CD14-positive monocyte (primary cell): ENCODE results near the gene IKZF3. TPM values are rescaled to one million over a fixed set of nuclear protein-coding genes. Genes with fewer than 3 reads are reported as not detected.

Source experiments
- DNase-seq, 3 donors: peaks; one replicate each; pipeline ENCODE4 v3.0.0-alpha.2; 2011 to 2022
- H2AFZ ChIP-seq: 2 replicates; pipeline ENCODE4 v1.6.0; 2012; ENCODE audit warnings: mild to moderate bottlenecking, low read depth, low read length, inconsistent platforms; ENCODE audit not compliant: insufficient read depth, poor library complexity, severe bottlenecking
- H3K27ac ChIP-seq, 2 donors: 1 replicate in 1 of 2; 2 replicates in 1 of 2; pipeline ENCODE4 v1.5.1; 2012 to 2013; ENCODE audit warnings: low read length in 2 of 2, control low read depth in 1 of 2, inconsistent platforms in 1 of 2, low read depth in 1 of 2, mild to moderate bottlenecking in 1 of 2
- H3K27me3 ChIP-seq, 2 donors: one replicate each; pipeline versions ENCODE4 v1.6.0 to v1.6.1; 2011 to 2013; ENCODE audit warnings: low read length in 2 of 2; ENCODE audit not compliant: control insufficient read depth in 2 of 2, insufficient read depth in 2 of 2
- H3K36me3 ChIP-seq, 2 donors: replicated peaks in 1 of 2; 1 replicate in 1 of 2; 2 replicates in 1 of 2; pipeline versions ENCODE4 v1.5.1 to v1.6.1; 2012 to 2013; ENCODE audit warnings: low read length in 2 of 2, control low read depth in 1 of 2, inconsistent platforms in 1 of 2, mild to moderate bottlenecking in 1 of 2; ENCODE audit not compliant: insufficient read depth in 2 of 2, control insufficient read depth in 1 of 2
- H3K4me1 ChIP-seq, 2 donors: 1 replicate in 1 of 2; 2 replicates in 1 of 2; pipeline versions ENCODE4 v1.5.1 to v1.6.1; 2012 to 2013; ENCODE audit warnings: low read length in 2 of 2, control low read depth in 1 of 2, inconsistent platforms in 1 of 2, mild to moderate bottlenecking in 1 of 2, moderate library complexity in 1 of 2; ENCODE audit not compliant: insufficient read depth in 2 of 2, control insufficient read depth in 1 of 2
- H3K4me2 ChIP-seq: replicated peaks from 2 replicates; pipeline ENCODE3; 2012; ENCODE audit warnings: low read length, moderate library complexity, mild to moderate bottlenecking; ENCODE audit not compliant: poor library complexity, severe bottlenecking; ENCODE audit errors: extremely low read depth
- H3K4me3 ChIP-seq, 3 experiments: fragments of 200-600 bp in 1 of 3; sonication (generic) in 1 of 3; replicated peaks in 1 of 3; 1 replicate in 2 of 3; 2 replicates in 1 of 3; pipeline ENCODE4 v1.5.1; 2011 to 2013; ENCODE audit warnings: low read length in 3 of 3, mild to moderate bottlenecking in 3 of 3, control low read depth in 2 of 3, low read depth in 2 of 3, inconsistent platforms in 1 of 3, moderate library complexity in 1 of 3
- H3K79me2 ChIP-seq: 2 replicates; pipeline ENCODE4 v1.6.0; 2012; ENCODE audit warnings: mild to moderate bottlenecking, control low read depth, inconsistent platforms, low read length, moderate library complexity; ENCODE audit not compliant: insufficient read depth
- H3K9ac ChIP-seq: 2 replicates; pipeline ENCODE4 v1.6.0; 2017; ENCODE audit warnings: low read length, mild to moderate bottlenecking; ENCODE audit not compliant: insufficient read depth, poor library complexity, severe bottlenecking
- H3K9me3 ChIP-seq, 2 donors: replicated peaks in 1 of 2; 1 replicate in 1 of 2; 2 replicates in 1 of 2; pipeline versions ENCODE4 v1.5.1 to v1.6.1; 2012 to 2013; ENCODE audit warnings: low read length in 2 of 2, control low read depth in 1 of 2; ENCODE audit not compliant: control insufficient read depth in 1 of 2, insufficient read depth in 1 of 2
- H4K20me1 ChIP-seq: 2 replicates; pipeline ENCODE4 v1.6.0; 2012; ENCODE audit warnings: mild to moderate bottlenecking, low read length, control low read depth, moderate library complexity; ENCODE audit not compliant: insufficient read depth
- H3K27ac Mint-ChIP-seq, 7 donors: one replicate each; pipeline ENCODE4 v1.8.0; 2020; ENCODE audit warnings: mild to moderate bottlenecking in 7 of 7, mixed read lengths in 7 of 7, moderate library complexity in 6 of 7, inconsistent platforms in 2 of 7
- H3K27me3 Mint-ChIP-seq, 3 donors: one replicate each; pipeline ENCODE4 v1.8.0; 2021 to 2022; ENCODE audit warnings: low read depth in 3 of 3, mild to moderate bottlenecking in 3 of 3, mixed read lengths in 3 of 3, moderate library complexity in 3 of 3, inconsistent platforms in 1 of 3
- H3K36me3 Mint-ChIP-seq, 2 donors: one replicate each; pipeline ENCODE4 v1.8.0; 2020; ENCODE audit warnings: mixed read lengths in 2 of 2, inconsistent platforms in 1 of 2, mild to moderate bottlenecking in 1 of 2
- H3K4me1 Mint-ChIP-seq: one replicate; pipeline ENCODE4 v1.8.0; 2020; ENCODE audit warnings: mild to moderate bottlenecking, mixed read lengths
- H3K4me3 Mint-ChIP-seq, 2 donors: one replicate each; pipeline ENCODE4 v1.8.0; 2020; ENCODE audit warnings: mild to moderate bottlenecking in 2 of 2, mixed read lengths in 2 of 2, moderate library complexity in 1 of 2
- H3K9me3 Mint-ChIP-seq, 7 donors: one replicate each; pipeline ENCODE4 v1.8.0; 2020 to 2022; ENCODE audit warnings: mixed read lengths in 7 of 7, mild to moderate bottlenecking in 6 of 7, moderate library complexity in 6 of 7, inconsistent platforms in 2 of 7
- WGBS: methylation state at CpG from one replicate; pipeline ENCODE4 v1.1.5; 2013; ENCODE audit warnings: missing lambda C conversion rate; ENCODE audit not compliant: insufficient coverage; 5-methylcytosine and 5-hydroxymethylcytosine counted together
- intact Hi-C, 2 donors: fragments of 100-400 bp; cut with micrococcal nuclease; formaldehyde crosslinking; loops; one replicate each; pipeline versions ENCODE4 v1.15.0 to v1.15.1; 2023
- polyA plus RNA-seq, 3 donors: library from polyadenylated mRNA; depleted of rRNA in 1 of 3; unstranded in 2 of 3; stranded (reverse) in 1 of 3; fragments of 300-500 nt in 2 of 3; fragments of >200 nt in 1 of 3; fragmentation: Illumina TruSeq in 2 of 3; gene quantifications; 1 replicate in 2 of 3; 2 replicates in 1 of 3; pipeline ENCODE4 v1.2.3, GENCODE V29; 2012 to 2021
- TF ChIP-seq, protein P1 (sequence below): fragments of 200-600 bp; IDR thresholded peaks from one replicate; pipeline ENCODE4 v1.8.0; 2022; ENCODE audit warnings: antibody characterized with exemption, mild to moderate bottlenecking

IKZF3 gene
- polyA plus RNA-seq, 3 donors = 0.05 to 0.15 (median 0.05) TPM

DNA sequence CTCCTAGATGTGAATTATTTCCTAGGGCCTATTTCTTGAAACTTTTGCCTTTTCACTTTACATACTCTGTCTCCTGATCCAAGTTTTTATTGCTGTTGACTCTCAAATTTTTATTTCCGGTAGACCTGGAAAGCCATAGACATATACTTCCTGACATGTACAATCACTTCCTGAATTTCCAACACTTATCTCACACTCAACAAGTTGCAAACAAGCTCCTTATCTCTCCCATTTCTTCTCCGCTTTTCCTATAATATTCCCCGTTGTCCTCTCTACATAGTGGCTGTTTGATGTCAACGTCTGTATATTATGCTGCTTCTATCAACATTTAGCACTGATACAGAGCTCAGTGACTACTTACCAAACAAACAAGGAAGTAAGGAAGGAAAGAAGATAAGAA, 59.3 kb downstream of the IKZF3 start:
- no peak for DNase-seq
- Mint-ChIP-seq H3K36me3 (no peaks in the 10 kb centered on the region), H3K4me3 (no peak overlapping the region), H3K27me3 (peaks cover 12 to 33% (median 15%) of the 10 kb centered on the region in 3 donors), H3K27ac (no peak overlapping the region), H3K9me3 (no peaks in the 10 kb centered on the region), H3K4me1 (no peaks in the 10 kb centered on the region)
- Histone ChIP-seq H2AFZ (no peak overlapping the region), H3K79me2 (no peaks in the 10 kb centered on the region), H3K27ac (no peak overlapping the region), H3K4me3 (no peak overlapping the region), H3K9me3 (no peaks in the 10 kb centered on the region), H3K9ac (no peak overlapping the region), H3K4me1 (no peaks in the 10 kb centered on the region), H4K20me1 (no peaks in the 10 kb centered on the region), H3K36me3 (no peaks in the 10 kb centered on the region), H3K27me3 (peaks cover 20 to 23% of the 10 kb centered on the region in 2 donors), H3K4me2 (no peak overlapping the region)
- TF ChIP-seq, protein P1, sequence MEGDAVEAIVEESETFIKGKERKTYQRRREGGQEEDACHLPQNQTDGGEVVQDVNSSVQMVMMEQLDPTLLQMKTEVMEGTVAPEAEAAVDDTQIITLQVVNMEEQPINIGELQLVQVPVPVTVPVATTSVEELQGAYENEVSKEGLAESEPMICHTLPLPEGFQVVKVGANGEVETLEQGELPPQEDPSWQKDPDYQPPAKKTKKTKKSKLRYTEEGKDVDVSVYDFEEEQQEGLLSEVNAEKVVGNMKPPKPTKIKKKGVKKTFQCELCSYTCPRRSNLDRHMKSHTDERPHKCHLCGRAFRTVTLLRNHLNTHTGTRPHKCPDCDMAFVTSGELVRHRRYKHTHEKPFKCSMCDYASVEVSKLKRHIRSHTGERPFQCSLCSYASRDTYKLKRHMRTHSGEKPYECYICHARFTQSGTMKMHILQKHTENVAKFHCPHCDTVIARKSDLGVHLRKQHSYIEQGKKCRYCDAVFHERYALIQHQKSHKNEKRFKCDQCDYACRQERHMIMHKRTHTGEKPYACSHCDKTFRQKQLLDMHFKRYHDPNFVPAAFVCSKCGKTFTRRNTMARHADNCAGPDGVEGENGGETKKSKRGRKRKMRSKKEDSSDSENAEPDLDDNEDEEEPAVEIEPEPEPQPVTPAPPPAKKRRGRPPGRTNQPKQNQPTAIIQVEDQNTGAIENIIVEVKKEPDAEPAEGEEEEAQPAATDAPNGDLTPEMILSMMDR = no peak
- WGBS = 70% methylated on average over 1 of the region's 4 CpGs
- intact Hi-C loops = no loop called here

GRCh38 chr17:39801055-39801454, 63.1 kb downstream of the IKZF3 start:
- no peak overlapping the region for H2AFZ ChIP-seq
- no peak overlapping the region for H3K4me3 ChIP-seq
- peaks cover 17 to 18% of the 10 kb centered on the region in 2 donors for H3K27me3 ChIP-seq
- no peaks in the 10 kb centered on the region for H3K79me2 ChIP-seq
- no peaks in the 10 kb centered on the region for H3K9me3 ChIP-seq
- H3K4me3 Mint-ChIP-seq = peak overlapping the region in 1 of 2 donors; percentile 19
- no peaks in the 10 kb centered on the region for H3K9me3 Mint-ChIP-seq
- no peak overlapping the region for H3K4me2 ChIP-seq
- H3K36me3 ChIP-seq = no peaks in the 10 kb centered on the region
- no peak overlapping the region for H3K27ac ChIP-seq
- TF ChIP-seq, protein P1 = no peak
- WGBS = 100% methylated on average over 1 of the region's 4 CpGs
- no peaks in the 10 kb centered on the region for H3K4me1 ChIP-seq
- H3K27me3 Mint-ChIP-seq = peaks cover 17 to 43% (median 28%) of the 10 kb centered on the region in 3 donors
- no peak overlapping the region for H3K9ac ChIP-seq
- intact Hi-C loops = no loop called here
- H3K36me3 Mint-ChIP-seq = no peaks in the 10 kb centered on the region
- no peaks in the 10 kb centered on the region for H3K4me1 Mint-ChIP-seq
- no peak overlapping the region for H3K27ac Mint-ChIP-seq
- H4K20me1 ChIP-seq = no peaks in the 10 kb centered on the region
- no peak for DNase-seq
